Measurements from ENCODE around the gene C22orf31. TPM values are rescaled to one million over a fixed set of nuclear protein-coding genes. Genes with fewer than 3 reads are reported as not detected.
"Not testable (repeated sequence)": the region's sequence is repeated elsewhere in the genome, so short reads cannot be mapped to it uniquely, and the experiment has no call there.

The C22orf31 gene
- polyA plus RNA-seq, 4 donors: 1.1 to 1.7 (median 1.2) TPM

DNA sequence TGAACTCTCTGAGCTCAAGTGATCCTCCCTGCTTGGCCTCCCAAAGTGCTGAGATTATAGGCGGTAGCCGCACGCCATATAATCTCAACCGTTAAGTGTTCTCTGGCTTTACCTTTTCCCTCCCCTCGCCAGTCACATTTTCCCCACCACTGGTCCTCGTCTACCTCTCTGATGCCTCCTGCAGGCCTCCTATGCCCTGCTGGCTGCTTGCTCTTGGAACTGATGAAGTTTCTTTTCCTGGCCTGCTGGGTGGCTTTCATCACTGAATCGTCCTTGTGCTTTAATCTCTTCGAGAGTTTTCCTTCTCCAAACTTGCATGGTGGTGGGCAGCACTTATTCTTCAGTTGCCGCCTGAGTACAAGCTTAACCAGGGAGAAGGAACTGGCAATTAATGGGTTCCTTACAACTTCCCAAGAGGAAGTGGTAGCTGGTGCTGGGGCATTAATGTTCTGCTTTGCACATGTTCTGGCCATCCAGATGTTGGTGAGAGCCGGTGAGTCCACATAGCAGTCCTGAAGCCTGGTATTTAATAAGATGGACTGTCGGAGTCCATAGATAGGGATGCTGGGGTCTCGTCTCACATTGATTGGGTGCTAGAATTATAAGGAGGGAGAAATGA lies 1.3 kb downstream of the C22orf31 start:
- DNase-seq (ENCODE audit: low read depth in 4 of 4, low spot score in 3 of 4): no peak

DNA sequence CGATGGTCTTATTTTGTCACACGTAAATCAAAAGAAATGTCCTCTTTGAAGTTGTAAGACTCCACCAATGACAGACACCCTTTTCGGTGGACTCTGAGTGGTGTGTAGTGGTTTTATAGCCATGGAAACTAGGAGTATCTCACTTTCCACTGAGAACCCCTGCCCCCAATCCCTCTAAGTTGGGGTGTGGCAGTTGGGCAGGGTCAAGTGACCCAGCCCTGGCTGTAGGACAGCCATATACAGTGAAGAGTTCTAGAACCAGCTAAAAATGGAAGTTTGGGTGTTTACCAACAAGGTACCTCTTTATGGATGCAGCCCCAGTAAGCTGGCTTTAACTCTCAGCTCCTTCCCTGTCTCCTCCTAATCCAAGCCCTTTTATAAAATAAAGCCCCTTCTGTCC lies 5.2 kb downstream of the C22orf31 start:
- DNase-seq (ENCODE audit: low read depth in 4 of 4, low spot score in 3 of 4): no peak

DNA sequence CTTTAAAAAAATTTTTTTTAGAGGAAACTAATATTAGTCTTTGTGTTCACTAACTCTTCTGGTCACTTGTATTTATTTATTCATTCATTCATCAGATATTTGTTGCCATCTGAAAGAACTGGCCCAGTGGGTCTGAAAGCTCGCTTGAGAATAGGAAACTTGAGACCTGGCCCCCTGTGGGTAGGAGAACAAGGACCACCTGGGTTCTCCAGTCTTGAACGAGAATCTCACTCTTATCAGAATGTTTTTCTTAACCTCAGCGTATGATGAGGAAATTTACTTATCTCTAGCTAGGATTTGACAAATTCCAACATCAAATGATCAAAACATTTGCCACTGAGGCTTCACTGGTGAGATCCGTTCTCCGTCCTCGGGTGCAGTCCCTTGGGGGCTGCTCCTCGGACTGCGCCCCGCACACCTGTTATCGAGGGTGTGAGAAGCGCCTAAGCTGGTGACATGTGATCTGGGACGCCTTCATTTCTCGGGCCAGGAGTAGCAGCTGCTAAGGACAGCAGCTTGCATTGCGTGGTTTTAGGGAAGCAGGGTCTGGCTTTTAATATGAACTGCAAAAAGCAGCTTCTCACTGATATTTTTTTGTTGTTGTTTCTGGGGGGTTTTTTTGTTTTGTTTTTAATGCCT lies 6.3 kb downstream of the C22orf31 start:
- no peak for DNase-seq (ENCODE audit: low read depth in 4 of 4, low spot score in 3 of 4)

DNA sequence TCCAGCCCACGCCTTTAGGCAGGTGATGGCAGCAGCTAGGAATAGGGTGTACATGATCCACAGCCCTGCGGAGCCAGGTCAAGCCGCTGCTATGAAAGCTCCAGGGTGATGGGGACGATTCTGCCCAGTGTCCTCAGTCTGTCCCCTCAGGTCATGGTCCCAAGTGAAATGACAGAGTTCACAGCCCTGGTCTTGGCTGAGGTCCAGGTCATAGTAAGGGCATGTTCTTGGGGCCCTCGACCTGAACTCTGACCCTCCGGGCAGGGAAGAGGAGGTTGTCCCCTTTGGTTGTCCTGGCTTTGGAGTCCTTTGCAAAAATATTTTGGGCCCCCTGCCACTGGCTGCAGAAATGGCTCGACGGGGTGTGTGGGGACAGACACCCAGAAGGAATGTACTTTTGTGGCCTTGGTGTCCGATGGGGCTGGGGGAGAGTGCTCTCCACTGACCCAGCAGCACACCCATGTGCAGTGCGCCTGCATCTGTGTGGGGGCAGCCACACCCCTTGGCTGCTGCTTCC lies 7.3 kb downstream of the C22orf31 start:
- no peak for DNase-seq (ENCODE audit: low read depth in 4 of 4, low spot score in 3 of 4)

DNA sequence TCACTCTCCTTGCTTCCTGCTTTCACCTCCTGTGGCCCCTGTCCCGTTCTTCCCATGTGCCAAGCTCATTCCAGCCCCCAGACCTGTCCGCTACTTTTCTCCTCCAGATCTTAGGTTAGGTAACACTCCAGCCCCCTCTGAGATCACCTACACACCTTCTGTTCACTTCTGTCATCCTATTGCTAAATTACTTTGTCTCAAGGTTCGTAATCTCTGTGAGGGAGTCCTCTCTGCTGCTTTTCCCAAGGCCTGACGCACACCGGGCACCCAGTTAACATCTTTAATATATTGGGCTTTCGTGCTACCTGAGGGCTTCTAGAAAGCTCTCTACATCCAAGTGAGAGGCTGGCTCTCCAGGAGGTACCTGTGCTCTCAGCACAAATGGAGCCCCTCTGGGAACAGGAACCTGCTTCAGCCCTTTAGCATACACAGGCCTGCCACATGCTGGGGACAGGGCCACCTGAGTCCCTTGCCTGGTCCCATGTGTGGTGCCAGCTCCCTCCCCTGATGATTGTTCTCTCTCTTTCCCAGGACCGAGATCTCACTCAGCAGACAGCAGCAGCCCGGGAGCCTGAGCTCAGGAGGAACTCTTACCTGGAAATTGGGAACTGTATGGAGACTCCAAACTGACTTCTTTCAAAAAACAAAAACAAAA lies 8.5 kb downstream of the C22orf31 start:
- no peak for DNase-seq (ENCODE audit: low read depth in 4 of 4, low spot score in 3 of 4)

DNA sequence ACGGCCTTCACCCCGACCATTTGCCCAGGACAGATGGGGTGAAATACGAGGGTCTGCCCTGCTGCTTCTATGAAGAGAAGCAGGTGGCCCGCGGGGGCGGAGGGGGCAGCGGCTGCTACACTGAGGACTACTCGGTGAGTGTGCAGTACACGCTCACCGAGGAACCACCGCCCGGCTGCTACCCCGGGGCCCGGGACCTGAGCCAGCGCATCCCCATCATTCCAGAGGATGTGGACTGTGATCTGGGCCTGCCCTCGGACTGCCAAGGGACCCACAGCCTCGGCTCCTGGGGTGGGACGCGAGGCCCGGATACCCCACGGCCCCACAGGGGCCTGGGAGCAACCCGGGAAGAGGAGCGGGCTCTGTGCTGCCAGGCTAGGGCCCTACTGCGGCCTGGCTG lies 11.2 kb downstream of the C22orf31 start:
- no peak for DNase-seq (ENCODE audit: low read depth in 4 of 4, low spot score in 3 of 4)

DNA sequence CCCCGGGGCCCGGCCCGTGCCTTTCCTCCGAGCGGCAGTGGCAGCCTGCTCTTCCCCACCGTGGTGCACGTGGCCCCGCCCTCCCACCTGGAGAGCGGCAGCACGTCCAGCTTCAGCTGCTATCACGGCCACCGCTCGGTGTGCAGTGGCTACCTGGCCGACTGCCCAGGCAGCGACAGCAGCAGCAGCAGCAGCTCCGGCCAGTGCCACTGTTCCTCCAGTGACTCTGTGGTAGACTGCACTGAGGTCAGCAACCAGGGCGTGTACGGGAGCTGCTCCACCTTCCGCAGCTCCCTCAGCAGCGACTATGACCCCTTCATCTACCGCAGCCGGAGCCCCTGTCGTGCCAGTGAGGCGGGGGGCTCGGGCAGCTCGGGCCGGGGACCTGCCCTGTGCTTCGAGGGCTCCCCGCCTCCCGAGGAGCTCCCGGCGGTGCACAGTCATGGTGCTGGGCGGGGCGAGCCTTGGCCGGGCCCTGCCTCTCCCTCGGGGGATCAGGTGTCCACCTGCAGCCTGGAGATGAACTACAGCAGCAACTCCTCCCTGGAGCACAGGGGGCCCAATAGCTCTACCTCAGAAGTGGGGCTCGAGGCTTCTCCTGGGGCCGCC lies 11.9 kb downstream of the C22orf31 start:
- no peak for DNase-seq (ENCODE audit: low read depth in 4 of 4, low spot score in 3 of 4)

DNA sequence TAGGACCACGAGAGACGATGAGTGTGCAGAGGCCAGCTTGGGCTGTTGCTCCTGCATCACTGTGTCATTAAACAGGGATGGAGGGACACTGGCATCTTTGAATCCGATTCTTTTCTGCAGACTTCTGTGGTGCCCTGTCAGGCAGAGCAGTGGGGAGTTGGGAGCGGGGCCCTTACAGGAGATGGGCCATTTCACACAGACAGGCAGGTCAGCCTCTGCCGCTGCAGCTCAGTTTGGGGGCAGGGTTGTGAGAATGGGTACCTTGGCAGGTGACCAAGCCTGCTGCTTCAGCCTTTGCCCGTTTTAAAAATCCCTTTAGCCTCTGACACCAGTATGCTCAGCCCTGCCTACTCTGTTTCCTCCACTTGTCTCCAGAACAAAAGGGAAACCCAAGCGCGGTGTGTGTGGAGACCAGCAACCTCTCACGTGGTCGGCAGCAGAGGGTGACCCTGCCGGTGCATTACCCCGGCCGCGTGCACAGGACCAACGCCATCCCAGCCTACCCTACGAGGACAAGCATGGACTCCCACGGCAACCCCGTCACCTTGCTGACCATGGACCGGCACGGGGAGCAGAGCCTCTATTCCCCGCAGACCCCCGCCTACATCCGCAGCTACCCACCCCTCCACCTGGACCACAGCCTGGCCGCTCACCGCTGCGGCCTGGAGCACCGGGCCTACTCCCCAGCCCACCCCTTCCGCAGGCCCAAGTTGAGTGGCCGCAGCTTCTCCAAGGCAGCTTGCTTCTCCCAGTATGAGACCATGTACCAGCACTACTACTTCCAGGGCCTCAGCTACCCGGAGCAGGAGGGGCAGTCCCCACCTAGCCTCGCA lies 12.6 kb downstream of the C22orf31 start:
- DNase-seq (ENCODE audit: low read depth in 4 of 4, low spot score in 3 of 4): no peak

DNA sequence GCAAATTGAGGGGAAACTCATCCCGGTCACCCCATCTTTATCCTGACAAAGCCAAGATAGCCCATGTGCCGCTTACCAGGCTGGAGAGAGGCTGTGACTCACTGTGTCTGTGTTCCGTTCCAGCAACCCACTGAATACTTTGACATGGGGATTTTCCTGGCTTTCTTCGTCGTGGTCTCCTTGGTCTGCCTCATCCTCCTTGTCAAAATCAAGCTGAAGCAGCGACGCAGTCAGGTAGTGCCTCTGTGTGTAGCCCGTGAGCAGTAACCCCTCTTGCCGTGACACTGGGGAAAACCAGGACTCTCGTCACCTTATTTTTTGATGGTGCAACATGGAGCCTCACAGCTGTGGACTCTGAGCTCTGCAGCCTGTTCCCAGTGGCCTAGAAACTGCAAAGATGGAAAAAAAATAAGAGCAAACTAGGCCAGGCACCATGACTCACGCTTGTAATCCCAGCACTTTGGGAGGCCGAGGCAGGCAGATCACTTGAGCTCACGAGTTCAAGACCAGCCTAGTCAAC lies 16.9 kb downstream of the C22orf31 start:
- no peak for DNase-seq (ENCODE audit: low read depth in 4 of 4, low spot score in 3 of 4)

DNA sequence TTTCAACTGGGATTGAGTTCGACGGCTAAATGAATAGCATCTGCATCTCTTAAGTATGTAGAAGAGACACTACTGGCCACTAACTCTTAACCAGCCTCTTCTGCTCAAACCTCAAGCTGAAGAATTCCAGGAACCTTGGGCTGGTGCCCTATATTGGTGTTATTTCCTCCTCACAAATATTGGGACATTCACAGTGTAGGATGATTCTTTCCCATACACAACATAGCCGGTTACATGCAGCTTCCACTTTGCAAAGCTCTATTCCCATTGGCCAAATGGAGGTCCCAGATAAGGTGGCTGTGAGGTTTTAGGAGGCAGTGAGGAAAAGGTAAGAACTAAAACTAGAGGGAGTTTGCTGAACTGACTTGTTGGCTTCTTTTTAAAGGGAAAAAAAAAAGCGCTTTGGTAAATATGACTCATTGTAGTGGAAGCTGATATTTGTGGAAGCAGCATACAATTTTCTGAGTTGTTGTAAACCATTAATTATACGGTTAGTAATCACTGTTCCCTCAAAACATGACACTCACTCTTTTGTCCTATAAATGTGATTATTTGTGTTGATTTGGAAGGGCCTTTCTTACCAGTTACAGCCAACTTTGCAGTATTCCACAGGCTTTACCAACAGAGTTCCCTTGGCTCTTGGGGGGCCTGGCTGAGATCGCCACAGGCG lies 17.6 kb downstream of the C22orf31 start:
- DNase-seq (ENCODE audit: low read depth in 4 of 4, low spot score in 3 of 4): no peak

DNA sequence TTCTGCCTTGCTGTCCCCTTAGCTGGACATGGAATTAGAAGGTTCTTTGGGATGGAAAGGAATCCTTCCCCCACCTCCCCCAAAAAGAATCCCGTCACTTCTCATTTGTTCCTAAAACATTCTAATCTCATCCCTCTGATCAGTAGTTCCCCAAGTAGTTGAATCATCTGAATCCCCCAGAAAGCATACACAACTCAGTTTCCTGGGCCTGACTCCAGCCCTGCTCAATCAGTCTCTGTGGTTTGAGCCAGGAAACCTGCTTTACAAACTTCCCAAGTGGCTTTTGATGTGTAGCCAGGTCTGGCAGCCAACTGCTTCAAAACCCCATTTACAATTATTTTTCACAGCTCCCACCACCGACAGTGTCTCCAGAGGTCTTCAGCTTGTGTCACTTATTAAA lies 20.2 kb downstream of the C22orf31 start:
- no peak for DNase-seq (ENCODE audit: low read depth in 4 of 4, low spot score in 3 of 4)

DNA sequence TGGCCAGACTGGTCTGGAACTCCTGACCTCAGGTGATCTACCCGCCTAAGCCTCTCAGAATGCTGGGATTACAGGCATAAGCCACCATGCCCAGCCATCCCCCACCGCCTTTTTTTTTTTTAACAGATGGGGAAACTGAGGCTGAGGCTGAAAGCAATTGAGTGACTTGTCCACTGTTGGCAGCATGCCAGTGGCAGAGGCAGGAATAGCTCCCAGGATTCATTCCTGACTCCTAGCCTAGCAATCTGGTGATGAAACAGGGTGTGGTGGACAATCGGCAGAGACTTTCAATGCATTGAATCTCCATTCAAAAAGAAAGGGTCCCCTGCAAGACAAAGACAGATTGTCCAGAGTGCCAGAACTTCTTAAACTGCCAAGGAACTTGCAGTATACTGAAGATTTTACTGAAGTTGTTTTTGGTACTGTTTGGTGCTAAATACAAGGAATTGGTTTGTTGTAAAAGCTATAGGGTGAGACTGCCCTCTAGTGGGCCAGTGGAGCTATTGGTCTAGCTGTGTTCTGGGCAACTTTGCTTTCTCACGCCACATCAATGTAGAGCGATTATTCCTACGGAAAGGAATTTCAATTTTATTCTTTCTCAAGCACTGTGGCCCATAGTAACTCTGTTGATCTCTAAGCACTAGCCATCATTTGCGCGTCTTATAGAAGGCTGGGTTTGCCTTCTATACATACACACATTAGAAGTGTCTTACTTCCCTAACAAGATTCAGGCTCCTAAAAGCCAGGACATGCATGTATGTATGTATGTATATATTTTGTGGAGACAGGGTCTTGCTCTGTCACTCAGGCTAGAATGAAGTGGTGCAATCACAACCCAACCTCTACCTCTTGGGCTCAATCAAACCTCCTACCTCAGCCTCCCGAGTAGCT lies 21.0 kb downstream of the C22orf31 start:
- peak in 3 of 4 donors; percentile 68 to 72 (median 71) for DNase-seq (ENCODE audit: low read depth in 4 of 4, low spot score in 3 of 4)

DNA sequence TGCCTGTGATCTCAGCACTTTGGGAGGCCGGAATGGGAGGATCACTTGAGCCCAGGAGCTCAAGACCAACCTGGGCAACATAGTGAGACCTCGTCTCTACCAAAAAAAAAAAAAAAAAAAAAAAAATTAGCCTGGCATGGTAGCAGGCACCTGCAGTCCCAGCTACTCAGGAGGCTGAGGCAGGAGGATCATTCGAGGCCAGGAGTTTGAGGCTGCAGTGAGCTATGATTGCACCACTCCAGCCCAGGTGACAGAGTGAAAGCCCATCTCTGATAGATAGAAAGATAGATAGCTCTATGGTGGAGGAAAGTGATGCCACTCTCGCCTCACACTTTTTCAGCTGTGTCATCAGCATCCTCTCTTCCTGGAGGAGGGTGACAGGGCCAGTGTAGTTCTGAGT lies 21.9 kb downstream of the C22orf31 start:
- DNase-seq (ENCODE audit: low read depth in 4 of 4, low spot score in 3 of 4): not testable (repeated sequence)

DNA sequence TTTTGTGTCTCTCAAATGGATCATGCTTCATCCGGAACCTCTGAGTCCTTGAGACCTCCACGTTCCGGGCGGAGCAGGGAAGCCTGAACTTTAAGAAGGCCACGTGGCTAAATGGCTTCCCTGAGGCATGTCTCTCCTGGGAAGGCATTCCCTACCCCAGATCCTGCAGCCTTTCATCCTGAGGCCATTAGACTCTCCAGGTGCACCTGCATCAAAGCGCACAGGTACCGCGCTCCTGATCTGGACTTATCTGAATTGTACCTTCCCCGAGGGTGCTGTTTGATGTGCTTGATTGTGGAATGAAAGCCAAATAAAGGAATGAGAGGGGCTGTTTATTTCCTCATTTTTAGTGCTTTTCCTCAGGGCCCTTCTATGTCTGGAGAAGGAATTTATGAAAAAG lies 22.5 kb downstream of the C22orf31 start:
- DNase-seq (ENCODE audit: low read depth in 4 of 4, low spot score in 3 of 4): no peak

DNA sequence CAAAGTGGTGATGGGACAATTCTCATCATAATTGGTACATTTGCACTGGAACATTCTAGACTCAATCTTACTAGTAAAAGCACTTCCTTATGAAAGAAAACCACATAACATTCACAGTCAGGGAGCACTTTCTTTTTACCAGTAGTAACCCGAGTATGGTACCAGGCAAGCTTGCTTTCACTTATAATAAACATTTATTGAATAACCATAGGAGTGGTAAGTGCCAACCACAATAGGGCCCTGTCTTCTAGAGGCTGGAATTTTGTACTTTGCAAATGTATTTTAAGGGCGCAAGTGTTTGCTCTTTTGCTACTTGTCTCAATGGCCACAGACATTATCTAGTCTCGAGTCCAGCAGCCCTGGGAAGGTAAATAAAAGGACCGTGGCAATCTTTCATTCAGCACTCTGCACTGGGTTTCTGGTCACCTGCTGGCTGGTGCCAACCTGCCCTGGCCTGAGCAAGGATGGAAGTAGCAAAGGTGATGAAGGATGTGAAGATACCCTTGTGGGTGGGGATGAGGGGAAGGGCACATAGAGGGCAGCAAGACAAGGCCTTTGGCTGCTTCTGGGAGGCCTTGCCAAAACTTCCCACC lies 24.2 kb downstream of the C22orf31 start:
- DNase-seq (ENCODE audit: low read depth in 4 of 4, low spot score in 3 of 4): no peak

DNA sequence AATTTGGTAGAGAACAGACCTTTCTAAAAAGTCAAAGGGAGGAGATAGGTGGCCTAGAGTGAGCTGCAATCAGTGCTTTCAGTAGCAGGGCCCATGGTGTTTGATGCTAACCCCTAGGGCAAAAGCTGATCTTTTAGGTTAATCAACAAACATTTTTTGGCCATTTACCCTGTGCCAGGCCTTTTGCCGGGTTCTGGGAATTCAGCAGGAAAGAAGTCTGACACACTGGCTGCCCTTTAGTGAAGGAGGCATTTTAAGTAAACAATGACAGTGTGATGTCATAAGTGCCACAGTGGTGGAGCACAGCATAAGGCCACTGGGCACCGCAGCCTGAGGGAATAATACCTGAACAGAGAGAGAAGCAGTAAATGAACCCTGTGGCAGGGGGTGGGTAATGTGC lies 29.0 kb downstream of the C22orf31 start:
- DNase-seq (ENCODE audit: low read depth in 4 of 4, low spot score in 3 of 4): no peak

DNA sequence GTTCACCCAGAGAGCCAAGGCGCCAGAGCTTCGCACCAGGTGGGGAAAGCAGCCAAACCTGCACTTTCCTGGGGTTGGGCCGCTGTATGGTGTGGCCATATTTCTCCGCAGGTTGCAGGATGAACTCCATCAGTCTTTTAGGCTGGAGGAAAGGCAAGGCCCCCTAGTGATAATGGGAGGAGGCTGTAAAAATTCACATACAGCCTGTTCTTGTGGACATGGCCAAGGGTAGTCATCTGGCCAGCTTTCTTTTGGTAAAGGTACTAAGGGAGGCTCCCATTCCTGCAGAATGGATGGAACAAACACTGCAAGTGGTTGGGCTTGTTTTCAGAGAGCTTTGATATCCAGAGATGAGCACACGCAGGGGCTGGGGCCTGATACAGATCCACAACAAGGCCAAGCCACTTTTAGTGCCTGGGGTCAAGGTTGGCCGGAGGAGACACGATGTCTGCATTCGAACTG lies 29.6 kb downstream of the C22orf31 start:
- no peak for DNase-seq (ENCODE audit: low read depth in 4 of 4, low spot score in 3 of 4)
